Thoracic aorta (tissue), 2 donors: ENCODE measurements around the gene BRCA2. TPM values are rescaled to one million over a fixed set of nuclear protein-coding genes. Genes with fewer than 3 reads are reported as not detected.

Experiments
- ATAC-seq: fragments of 150-250 bp; one replicate; pipeline ENCODE4 v1.8.0; 2017; ENCODE audit warnings: low read depth; ENCODE audit not compliant: insufficient number of reproducible peaks, low FRiP score
- DNase-seq: peaks from one replicate; pipeline ENCODE4 v3.0.0-alpha.2; 2020; ENCODE audit warnings: low spot score
- H3K27ac ChIP-seq, 2 donors: fragments of 200-600 bp; sonication (generic); 1 replicate in 1 of 2; 2 replicates in 1 of 2; pipeline ENCODE4 v1.5.1; 2016; ENCODE audit warnings: mild to moderate bottlenecking in 2 of 2, moderate library complexity in 2 of 2
- H3K27me3 ChIP-seq: fragments of 200-600 bp; sonication (generic); replicated peaks from 2 replicates; pipeline ENCODE4 v1.6.0; 2016; ENCODE audit warnings: mild to moderate bottlenecking; ENCODE audit not compliant: insufficient read depth
- H3K36me3 ChIP-seq: fragments of 200-600 bp; sonication (generic); one replicate; pipeline ENCODE4 v1.5.1; 2016
- H3K4me1 ChIP-seq, 2 donors: fragments of 200-600 bp; sonication (generic); 1 replicate in 1 of 2; 2 replicates in 1 of 2; pipeline versions ENCODE4 v1.5.1 to v1.6.0; 2016; ENCODE audit warnings: low read depth in 2 of 2, mild to moderate bottlenecking in 1 of 2; ENCODE audit not compliant: control insufficient read depth in 1 of 2
- H3K4me3 ChIP-seq: fragments of 200-600 bp; sonication (generic); 2 replicates; pipeline ENCODE4 v1.5.1; 2016; ENCODE audit warnings: mild to moderate bottlenecking
- H3K9me3 ChIP-seq: fragments of 200-600 bp; sonication (generic); 2 replicates; pipeline ENCODE4 v1.5.1; 2016
- total RNA-seq, 2 donors: library from RNA; depleted of rRNA; stranded (reverse); fragments of >200 nt; gene quantifications; one replicate each; pipeline versions ENCODE4 v1.1.0 to v1.2.3, GENCODE V29; 2016
- TF ChIP-seq, protein P1 (sequence below): fragments of 200-600 bp; sonication (generic); IDR thresholded peaks from one replicate; pipeline ENCODE4 v1.5.1; 2019; ENCODE audit warnings: antibody characterized with exemption

BRCA2 gene
- total RNA-seq, 2 donors from 2014 or later: 1.5 to 4.6 TPM

DNA sequence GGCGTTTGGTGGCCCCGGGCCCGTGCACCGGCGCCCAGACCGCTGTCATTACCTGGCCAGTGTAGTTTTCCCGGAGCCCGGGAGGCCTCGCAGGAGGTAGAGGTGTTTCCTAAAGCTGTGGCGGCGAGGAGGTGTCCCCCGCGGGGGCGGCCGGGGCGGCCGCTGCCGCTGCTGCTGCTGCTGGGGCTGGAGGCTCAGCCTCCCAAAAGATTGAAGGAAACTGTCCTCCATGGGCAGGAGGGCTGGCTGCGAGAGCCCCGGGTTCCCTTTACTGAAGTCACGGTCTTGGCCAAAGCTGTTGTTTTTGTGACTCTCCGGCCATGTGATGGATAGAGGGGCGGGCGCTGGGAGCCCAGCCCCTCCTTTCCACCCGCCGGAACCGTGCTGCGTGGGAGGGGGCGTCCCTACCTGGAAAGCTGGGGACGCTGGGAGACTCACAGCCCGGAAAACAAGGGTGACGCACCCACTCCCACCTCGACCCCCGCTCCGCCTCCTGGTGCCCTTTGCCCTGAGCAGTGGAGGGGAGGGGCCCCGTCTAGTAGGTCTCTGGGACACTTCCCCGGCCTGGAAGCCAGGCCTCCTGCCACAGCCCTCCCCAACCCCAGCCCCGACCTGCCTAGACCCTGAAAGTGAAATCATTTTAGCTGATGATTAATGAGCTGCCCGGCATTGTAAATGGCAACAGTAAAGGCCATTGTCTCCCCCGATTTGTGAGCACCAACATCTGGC, 112.7 kb downstream of the BRCA2 start, which contains the start of gene N4BP2L1:
Gene N4BP2L1, minus strand, starts transcription at position 279 of the 729 bp plus-strand sequence. Its CDS starts 48 bp downstream, at position 231.
- TF ChIP-seq, protein P1, sequence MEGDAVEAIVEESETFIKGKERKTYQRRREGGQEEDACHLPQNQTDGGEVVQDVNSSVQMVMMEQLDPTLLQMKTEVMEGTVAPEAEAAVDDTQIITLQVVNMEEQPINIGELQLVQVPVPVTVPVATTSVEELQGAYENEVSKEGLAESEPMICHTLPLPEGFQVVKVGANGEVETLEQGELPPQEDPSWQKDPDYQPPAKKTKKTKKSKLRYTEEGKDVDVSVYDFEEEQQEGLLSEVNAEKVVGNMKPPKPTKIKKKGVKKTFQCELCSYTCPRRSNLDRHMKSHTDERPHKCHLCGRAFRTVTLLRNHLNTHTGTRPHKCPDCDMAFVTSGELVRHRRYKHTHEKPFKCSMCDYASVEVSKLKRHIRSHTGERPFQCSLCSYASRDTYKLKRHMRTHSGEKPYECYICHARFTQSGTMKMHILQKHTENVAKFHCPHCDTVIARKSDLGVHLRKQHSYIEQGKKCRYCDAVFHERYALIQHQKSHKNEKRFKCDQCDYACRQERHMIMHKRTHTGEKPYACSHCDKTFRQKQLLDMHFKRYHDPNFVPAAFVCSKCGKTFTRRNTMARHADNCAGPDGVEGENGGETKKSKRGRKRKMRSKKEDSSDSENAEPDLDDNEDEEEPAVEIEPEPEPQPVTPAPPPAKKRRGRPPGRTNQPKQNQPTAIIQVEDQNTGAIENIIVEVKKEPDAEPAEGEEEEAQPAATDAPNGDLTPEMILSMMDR: no peak
- Histone ChIP-seq H3K4me1 (peaks cover 13 to 27% of the 10 kb centered on the region in 2 donors), H3K4me3 (peak within 1 kb of the TSS; percentile 85), H3K36me3 (no peaks in the 10 kb centered on the region), H3K27me3 (no peaks in the 10 kb centered on the region), H3K9me3 (no peaks in the 10 kb centered on the region), H3K27ac (peak within 1 kb of the TSS; percentile 79 to 89)
- peak; percentile 45 for DNase-seq
- ATAC-seq: peak; percentile 69

DNA sequence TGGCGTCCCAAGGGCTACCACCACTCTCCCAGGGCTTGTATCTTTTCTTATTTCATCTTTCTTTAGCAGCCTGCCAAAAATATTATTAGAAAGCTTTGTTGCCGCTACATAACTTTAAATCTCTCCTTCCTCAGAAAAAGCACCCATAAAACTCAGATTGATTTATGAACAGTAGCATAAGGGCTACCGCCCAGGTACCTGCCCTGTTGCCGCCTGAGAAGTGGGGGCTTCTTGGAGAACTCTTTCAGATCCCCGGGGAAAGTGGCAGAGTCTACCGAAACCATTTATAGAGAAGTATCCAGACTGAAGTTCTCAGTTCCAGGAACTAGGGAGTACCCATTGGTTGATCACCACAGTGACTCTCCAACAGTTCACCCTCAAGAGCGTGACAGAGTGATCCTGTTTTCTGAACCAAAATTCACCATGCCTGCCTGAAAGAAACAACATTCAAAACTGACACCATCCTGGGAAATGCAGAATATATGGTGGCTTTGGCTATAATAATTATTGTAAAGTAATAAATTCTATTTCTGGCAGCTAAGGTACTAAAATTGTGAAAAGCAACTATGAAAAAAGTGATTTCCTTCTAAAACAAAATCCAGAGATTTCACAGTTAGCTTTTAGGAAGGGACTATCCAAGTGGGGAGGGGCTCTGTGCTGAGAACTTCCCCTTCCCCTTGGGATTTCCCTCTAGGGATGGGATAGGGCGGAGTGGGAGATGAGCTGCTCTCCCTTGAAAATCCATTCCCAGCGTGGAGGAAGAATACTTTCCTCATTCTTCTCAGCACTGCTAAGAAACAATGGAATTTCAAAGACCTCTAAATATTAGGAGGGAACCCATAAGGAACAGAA, 113.5 kb downstream of the BRCA2 start:
- Histone ChIP-seq H3K9me3 (no peaks in the 10 kb centered on the region), H3K27me3 (no peaks in the 10 kb centered on the region), H3K4me3 (peak overlapping the region; percentile 85), H3K27ac (peak overlapping the region; percentile 79 to 89), H3K36me3 (no peaks in the 10 kb centered on the region), H3K4me1 (peaks cover 13 to 27% of the 10 kb centered on the region in 2 donors)
- TF ChIP-seq, protein P1: no peak
- peak; percentile 4 for ATAC-seq
- DNase-seq: no peak

DNA sequence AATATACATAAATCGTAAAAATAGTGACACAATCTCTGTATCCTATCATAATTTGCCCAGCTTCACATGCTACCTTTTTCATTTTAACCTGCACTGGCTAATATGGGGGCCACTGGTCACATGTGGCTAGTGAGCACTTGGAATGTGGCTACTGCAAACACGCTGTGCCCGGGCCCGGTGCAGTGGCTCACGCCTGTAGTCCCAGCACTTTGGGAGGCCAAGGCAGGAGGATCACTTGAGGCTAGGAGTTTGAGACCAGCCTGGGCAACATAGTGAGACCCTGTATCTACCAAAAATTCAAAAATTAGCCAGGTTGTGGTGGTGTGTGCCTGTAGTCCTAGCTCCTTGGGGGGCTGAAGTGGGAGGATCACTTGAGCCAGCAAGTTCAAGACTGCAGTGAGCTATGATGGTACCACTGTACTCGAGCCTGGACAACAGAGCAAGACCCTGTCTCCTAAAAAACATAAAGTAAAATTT, 114.2 kb downstream of the BRCA2 start:
- peaks cover 13 to 27% of the 10 kb centered on the region in 2 donors for H3K4me1 ChIP-seq
- no peak for ATAC-seq

DNA sequence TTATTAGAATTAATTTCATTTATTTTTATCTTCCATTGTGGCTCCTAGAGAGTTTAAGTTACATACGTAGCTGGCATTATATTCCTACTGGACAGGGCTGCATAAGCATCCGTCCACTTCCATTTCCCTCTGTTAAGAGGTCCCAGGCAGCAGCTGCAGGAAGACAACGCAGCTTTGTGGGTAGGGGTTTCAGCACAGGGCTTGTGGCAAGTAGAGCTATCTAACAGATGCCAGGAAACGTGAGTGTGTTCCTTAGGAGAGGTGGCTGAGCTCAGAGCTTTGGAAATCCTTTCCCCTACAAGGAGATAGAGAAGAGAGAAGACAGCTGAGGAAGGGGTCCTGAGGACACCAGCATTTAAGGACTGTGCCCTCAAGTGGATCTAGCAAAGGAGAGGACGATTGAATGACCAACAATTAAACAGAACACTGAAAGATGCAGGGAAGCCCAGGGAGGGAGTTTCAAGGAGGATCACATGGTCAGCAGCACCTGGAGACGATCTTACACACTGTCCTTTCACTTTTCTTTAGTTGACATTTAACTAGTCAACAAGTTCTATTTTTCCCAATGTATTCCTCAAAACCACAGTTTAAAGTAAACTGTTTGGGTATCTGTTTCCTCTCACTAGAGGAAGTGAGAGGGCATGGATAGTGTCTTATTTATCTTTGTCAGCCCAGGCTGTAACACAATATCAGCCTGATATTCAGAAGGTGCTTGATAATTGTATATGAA, 114.9 kb downstream of the BRCA2 start:
- Histone ChIP-seq H3K4me3 (no peak overlapping the region), H3K4me1 (peaks cover 12 to 26% of the 10 kb centered on the region in 2 donors), H3K36me3 (no peaks in the 10 kb centered on the region), H3K27ac (no peak overlapping the region), H3K9me3 (no peaks in the 10 kb centered on the region), H3K27me3 (no peaks in the 10 kb centered on the region)
- no peak for DNase-seq
- TF ChIP-seq, protein P1: no peak
- ATAC-seq: no peak

More for the DNA sequence above, 114.2 kb downstream of the BRCA2 start:
- Histone ChIP-seq H3K9me3 (no peaks in the 10 kb centered on the region), H3K27ac (peak overlapping the region in 1 of 2 donors; percentile 79), H3K4me3 (no peak overlapping the region), H3K27me3 (no peaks in the 10 kb centered on the region), H3K36me3 (no peaks in the 10 kb centered on the region)
- TF ChIP-seq, protein P1: no peak
- no peak for DNase-seq
